HCT116 (cell line): ENCODE results near the gene TMEM123. TPM values are rescaled to one million over a fixed set of nuclear protein-coding genes. Genes with fewer than 3 reads are reported as not detected.

Source experiments
- ATAC-seq: fragments of 200-7000 bp; cut with Tn5 transposase; 2 replicates; pipeline ENCODE4 v1.9.1; 2020; ENCODE audit warnings: mild to moderate bottlenecking, moderate library complexity
- BruUV-seq: library from RNA; stranded (reverse); fragments of 400-500 nt; replicated peaks from 2 replicates; lab custom pipeline; 2021; lab: Mats Ljungman, UMichigan
- CTCF ChIA-PET: fragments of 300-600 bp; sonication (Branson Sonifier 250); formaldehyde crosslinking; loops from one replicate; lab custom pipeline; 2021; ENCODE audit warnings: antibody characterized with exemption; lab: Charles Lee
- POLR2A ChIA-PET: fragments of 300-600, 350-600 bp; sonication (Branson Sonifier 250); formaldehyde crosslinking; loops from one replicate; lab custom pipeline; 2021; ENCODE audit warnings: antibody characterized with exemption; lab: Charles Lee
- RAD21 ChIA-PET, 2 experiments: fragments of 300-600 bp; sonication (Branson Sonifier 250); formaldehyde crosslinking; loops; one replicate each; lab custom pipeline; 2023; ENCODE audit warnings: low total read pairs in 2 of 2; ENCODE audit not compliant: uncharacterized antibody in 2 of 2, unreplicated experiment in 2 of 2, low non-redundant PET in 1 of 2; lab: Charles Lee
- DNase-seq: peaks from one replicate; pipeline ENCODE4 v3.0.0-alpha.2; 2010; ENCODE audit warnings: low read depth, low spot score
- H2AFZ ChIP-seq: fragments of 200-600 bp; shearing (Covaris generic), sonication (generic); 2 replicates; pipeline ENCODE4 v1.6.1; 2017; ENCODE audit warnings: low read depth, mixed run types, mixed read lengths, antibody characterized with exemption, low read length; ENCODE audit not compliant: poor library complexity, severe bottlenecking
- H3K27ac ChIP-seq: 2 replicates; pipeline ENCODE4 v1.5.1; 2012; ENCODE audit warnings: low read depth, low read length
- H3K27me3 ChIP-seq: fragments of 200-600 bp; sonication (generic); 2 replicates; pipeline ENCODE4 v1.6.1; 2016; ENCODE audit warnings: mixed run types, low read length, mixed read lengths; ENCODE audit not compliant: insufficient read depth
- H3K36me3 ChIP-seq, 2 experiments: fragments of 200-500 bp in 1 of 2; fragments of 200-600 bp in 1 of 2; sonication (Bioruptor generic) in 1 of 2; sonication (generic) in 1 of 2; 2 replicates each; pipeline versions ENCODE4 v1.5.1 to v1.6.1; 2014 to 2016; ENCODE audit warnings: low read length in 2 of 2, inconsistent platforms in 1 of 2, mixed read lengths in 1 of 2, mixed run types in 1 of 2; ENCODE audit not compliant: insufficient read depth in 2 of 2, control insufficient read depth in 1 of 2
- H3K4me1 ChIP-seq, 2 experiments: fragments of 200-600 bp in 1 of 2; sonication (generic) in 1 of 2; 2 replicates each; pipeline versions ENCODE4 v1.5.1 to v1.6.1; 2012 to 2017; ENCODE audit warnings: low read length in 2 of 2, inconsistent platforms in 1 of 2, mild to moderate bottlenecking in 1 of 2, mixed read lengths in 1 of 2, mixed run types in 1 of 2, moderate library complexity in 1 of 2; ENCODE audit not compliant: insufficient read depth in 2 of 2, control insufficient read depth in 1 of 2
- H3K4me2 ChIP-seq: fragments of 200-600 bp; sonication (generic); 2 replicates; pipeline ENCODE4 v1.6.1; 2017; ENCODE audit warnings: mixed run types, low read length, mixed read lengths
- H3K4me3 ChIP-seq, 2 experiments: fragments of 200-600 bp in 1 of 2; sonication (generic) in 1 of 2; replicated peaks in 1 of 2; 2 replicates each; pipeline ENCODE4 v1.5.1; 2011 to 2016; ENCODE audit warnings: low read length in 2 of 2, control low read depth in 1 of 2, low read depth in 1 of 2, mild to moderate bottlenecking in 1 of 2, mixed read lengths in 1 of 2, mixed run types in 1 of 2
- H3K79me2 ChIP-seq: fragments of 200-600 bp; sonication (generic); 2 replicates; pipeline ENCODE4 v1.6.1; 2017; ENCODE audit warnings: mild to moderate bottlenecking, mixed run types, low read length, moderate library complexity, mixed read lengths; ENCODE audit not compliant: insufficient read depth
- H3K9ac ChIP-seq: fragments of 200-600 bp; sonication (generic); 2 replicates; pipeline ENCODE4 v1.6.1; 2016; ENCODE audit warnings: low read length, mixed read lengths
- H3K9me2 ChIP-seq: fragments of 200-600 bp; sonication (generic), shearing (Covaris generic); 2 replicates; pipeline ENCODE4 v1.6.1; 2017; ENCODE audit warnings: mixed run types, mild to moderate bottlenecking, moderate library complexity; ENCODE audit not compliant: insufficient read depth
- H3K9me3 ChIP-seq, 2 experiments: fragments of 200-500 bp in 1 of 2; fragments of 200-600 bp in 1 of 2; sonication (Bioruptor generic) in 1 of 2; sonication (generic) in 1 of 2; 2 replicates each; pipeline ENCODE4 v1.6.1; 2014 to 2017; ENCODE audit warnings: low read length in 2 of 2, mixed read lengths in 2 of 2, inconsistent platforms in 1 of 2, low read depth in 1 of 2, mild to moderate bottlenecking in 1 of 2, mixed run types in 1 of 2, moderate library complexity in 1 of 2; ENCODE audit not compliant: control insufficient read depth in 1 of 2, insufficient read depth in 1 of 2
- H4K20me1 ChIP-seq: fragments of 200-600 bp; sonication (generic), shearing (Covaris generic); 2 replicates; pipeline ENCODE4 v1.6.1; 2017; ENCODE audit warnings: mixed run types, mild to moderate bottlenecking, moderate library complexity; ENCODE audit not compliant: insufficient read depth
- CBX3 ChIP-seq: IDR thresholded peaks from 2 replicates; pipeline ENCODE4 v1.6.1; 2012; ENCODE audit warnings: low read depth
- CEBPB ChIP-seq: IDR thresholded peaks from 2 replicates; pipeline ENCODE4 v1.6.1; 2012; ENCODE audit warnings: low read depth
- EGR1 ChIP-seq: IDR thresholded peaks from 2 replicates; pipeline ENCODE4 v1.6.1; 2012; ENCODE audit warnings: low read depth
- ELF1 ChIP-seq: IDR thresholded peaks from 2 replicates; pipeline ENCODE4 v1.6.1; 2012; ENCODE audit warnings: low read depth, borderline replicate concordance
- EZH2 ChIP-seq: fragments of 200-600 bp; sonication (generic); IDR thresholded peaks from 2 replicates; pipeline ENCODE4 v1.6.1; 2017; ENCODE audit warnings: antibody characterized with exemption, mixed run types
- FOSL1 ChIP-seq: IDR thresholded peaks from 2 replicates; pipeline ENCODE4 v1.6.1; 2012; ENCODE audit warnings: low read depth
- JUND ChIP-seq: IDR thresholded peaks from 2 replicates; pipeline ENCODE4 v1.6.1; 2012
- MAX ChIP-seq: IDR thresholded peaks from 2 replicates; pipeline ENCODE4 v1.6.1; 2012
- POLR2A ChIP-seq: IDR thresholded peaks from 2 replicates; pipeline ENCODE4 v1.7.0; 2011; ENCODE audit warnings: borderline replicate concordance; ENCODE audit not compliant: insufficient read depth, insufficient read length; ENCODE audit errors: extremely low read depth
- SIN3A ChIP-seq: IDR thresholded peaks from 2 replicates; pipeline ENCODE4 v1.6.1; 2012; ENCODE audit warnings: low read depth
- SP1 ChIP-seq: IDR thresholded peaks from 2 replicates; pipeline ENCODE4 v1.6.1; 2012; ENCODE audit warnings: low read depth
- TCF7L2 ChIP-seq: IDR thresholded peaks from 2 replicates; pipeline ENCODE4 v1.7.0; 2011; ENCODE audit warnings: borderline replicate concordance, inconsistent platforms; ENCODE audit not compliant: insufficient read depth, insufficient read length; ENCODE audit errors: extremely low read depth
- YY1 ChIP-seq: IDR thresholded peaks from 2 replicates; pipeline ENCODE4 v1.6.1; 2011; ENCODE audit warnings: low read length, low read depth, moderate library complexity, mild to moderate bottlenecking; ENCODE audit not compliant: insufficient replicate concordance; ENCODE audit errors: extremely low read depth
- ZNF274 ChIP-seq: fragments of 200-500 bp; sonication (Bioruptor generic); IDR thresholded peaks from 2 replicates; pipeline ENCODE4 v1.6.1; 2014; ENCODE audit warnings: mild to moderate bottlenecking, low read depth, low read length, inconsistent platforms
- intact Hi-C: fragments of 100-400 bp; cut with micrococcal nuclease; formaldehyde crosslinking; loops from 2 replicates; pipeline ENCODE4 v1.10.0; 2022
- total RNA-seq: library from RNA; stranded (reverse); gene quantifications from one replicate; pipeline ENCODE4 v1.2.1, GENCODE V29; 2021; ENCODE audit not compliant: unreplicated experiment
- TF ChIP-seq, protein P1 (sequence below): IDR thresholded peaks from 2 replicates; pipeline ENCODE4 v1.6.1; 2012
- TF ChIP-seq, protein P2 (sequence below): IDR thresholded peaks from 2 replicates; pipeline ENCODE4 v1.6.1; 2012; ENCODE audit warnings: low read depth

Gene TMEM123
- total RNA-seq, 1 experiment from 2014 or later: 217 TPM

- Histone ChIP-seq H3K9me2 (no peaks in the 10 kb centered on the region), H3K4me1 (peaks cover 9 to 44% of the 10 kb centered on the region in 2 experiments; a peak in 3 of 4 replicates), H3K27me3 (no peaks in the 10 kb centered on the region), H3K36me3 (no peaks in the 10 kb centered on the region), H3K9me3 (no peaks in the 10 kb centered on the region), H3K79me2 (peaks cover 4% of the 10 kb centered on the region), H3K4me3 (no peak overlapping the region), H3K9ac (no peak overlapping the region), H3K27ac (no peak overlapping the region), H3K4me2 (no peak overlapping the region), H4K20me1 (no peaks in the 10 kb centered on the region), H2AFZ (no peak overlapping the region)
- RAD21 ChIA-PET: no interaction called here
- no peak for ATAC-seq
- DNase-seq: no peak
- no TSS peak for BruUV-seq
- intact Hi-C loops: no loop called here
- CTCF ChIA-PET: no interaction called here
- no peak for TF ChIP-seq CBX3
- no peak for TF ChIP-seq MAX
- no peak for TF ChIP-seq JUND
- POLR2A ChIA-PET: no interaction called here
These were observed 4.6 kb upstream of the TMEM123 start for GRCh38 chr11:102457056-102457677.

GRCh38 chr11:102456381-102456780, 3.8 kb upstream of the TMEM123 start:
- ATAC-seq (no peak), DNase-seq (no peak)
- ChIA-PET CTCF (no interaction called here), RAD21 (no interaction called here), POLR2A (no interaction called here)
- peak overlapping the region; percentile 33; the same call in 1 of the 2 replicates for H3K4me2 ChIP-seq
- H3K36me3 ChIP-seq: no peaks in the 10 kb centered on the region
- H3K27me3 ChIP-seq: no peaks in the 10 kb centered on the region
- intact Hi-C loops: no loop called here
- H3K79me2 ChIP-seq: peaks cover 12% of the 10 kb centered on the region
- H3K4me1 ChIP-seq: peaks cover 9 to 45% of the 10 kb centered on the region in 2 experiments; a peak in 3 of 4 replicates
- H3K9me2 ChIP-seq: no peaks in the 10 kb centered on the region
- H3K9ac ChIP-seq: no peak overlapping the region
- H3K27ac ChIP-seq: no peak overlapping the region
- H3K4me3 ChIP-seq: no peak overlapping the region
- no peak overlapping the region for H2AFZ ChIP-seq
- no TSS peak for BruUV-seq
- H4K20me1 ChIP-seq: no peaks in the 10 kb centered on the region
- H3K9me3 ChIP-seq: no peaks in the 10 kb centered on the region
- no peak for TF ChIP-seq MAX
- no peak for TF ChIP-seq CEBPB
- no peak for TF ChIP-seq POLR2A
- TF ChIP-seq ELF1: no peak
- no peak for TF ChIP-seq SP1
- no peak for TF ChIP-seq FOSL1
- no peak for TF ChIP-seq TCF7L2
- TF ChIP-seq SIN3A: no peak
- TF ChIP-seq, protein P1, sequence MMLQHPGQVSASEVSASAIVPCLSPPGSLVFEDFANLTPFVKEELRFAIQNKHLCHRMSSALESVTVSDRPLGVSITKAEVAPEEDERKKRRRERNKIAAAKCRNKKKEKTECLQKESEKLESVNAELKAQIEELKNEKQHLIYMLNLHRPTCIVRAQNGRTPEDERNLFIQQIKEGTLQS: no peak
- TF ChIP-seq, protein P2, sequence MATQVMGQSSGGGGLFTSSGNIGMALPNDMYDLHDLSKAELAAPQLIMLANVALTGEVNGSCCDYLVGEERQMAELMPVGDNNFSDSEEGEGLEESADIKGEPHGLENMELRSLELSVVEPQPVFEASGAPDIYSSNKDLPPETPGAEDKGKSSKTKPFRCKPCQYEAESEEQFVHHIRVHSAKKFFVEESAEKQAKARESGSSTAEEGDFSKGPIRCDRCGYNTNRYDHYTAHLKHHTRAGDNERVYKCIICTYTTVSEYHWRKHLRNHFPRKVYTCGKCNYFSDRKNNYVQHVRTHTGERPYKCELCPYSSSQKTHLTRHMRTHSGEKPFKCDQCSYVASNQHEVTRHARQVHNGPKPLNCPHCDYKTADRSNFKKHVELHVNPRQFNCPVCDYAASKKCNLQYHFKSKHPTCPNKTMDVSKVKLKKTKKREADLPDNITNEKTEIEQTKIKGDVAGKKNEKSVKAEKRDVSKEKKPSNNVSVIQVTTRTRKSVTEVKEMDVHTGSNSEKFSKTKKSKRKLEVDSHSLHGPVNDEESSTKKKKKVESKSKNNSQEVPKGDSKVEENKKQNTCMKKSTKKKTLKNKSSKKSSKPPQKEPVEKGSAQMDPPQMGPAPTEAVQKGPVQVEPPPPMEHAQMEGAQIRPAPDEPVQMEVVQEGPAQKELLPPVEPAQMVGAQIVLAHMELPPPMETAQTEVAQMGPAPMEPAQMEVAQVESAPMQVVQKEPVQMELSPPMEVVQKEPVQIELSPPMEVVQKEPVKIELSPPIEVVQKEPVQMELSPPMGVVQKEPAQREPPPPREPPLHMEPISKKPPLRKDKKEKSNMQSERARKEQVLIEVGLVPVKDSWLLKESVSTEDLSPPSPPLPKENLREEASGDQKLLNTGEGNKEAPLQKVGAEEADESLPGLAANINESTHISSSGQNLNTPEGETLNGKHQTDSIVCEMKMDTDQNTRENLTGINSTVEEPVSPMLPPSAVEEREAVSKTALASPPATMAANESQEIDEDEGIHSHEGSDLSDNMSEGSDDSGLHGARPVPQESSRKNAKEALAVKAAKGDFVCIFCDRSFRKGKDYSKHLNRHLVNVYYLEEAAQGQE: no peak
- TF ChIP-seq EGR1: no peak
- TF ChIP-seq CBX3: no peak
- no peak for TF ChIP-seq ZNF274
- no peak for TF ChIP-seq YY1
- TF ChIP-seq EZH2: no peak
